ENCODE data around the gene SGK2. TPM values are rescaled to one million over a fixed set of nuclear protein-coding genes. Genes with fewer than 3 reads are reported as not detected.
A peak's percentile ranks its signal among the peaks of the same experiment; 100 is the strongest.

Gene SGK2
- total and polyA plus RNA-seq, 2 of the 13 experiments (the other 11 are each of a cell fraction or from before 2014, with no cell fraction given): 6.2 to 29.4 TPM

DNA sequence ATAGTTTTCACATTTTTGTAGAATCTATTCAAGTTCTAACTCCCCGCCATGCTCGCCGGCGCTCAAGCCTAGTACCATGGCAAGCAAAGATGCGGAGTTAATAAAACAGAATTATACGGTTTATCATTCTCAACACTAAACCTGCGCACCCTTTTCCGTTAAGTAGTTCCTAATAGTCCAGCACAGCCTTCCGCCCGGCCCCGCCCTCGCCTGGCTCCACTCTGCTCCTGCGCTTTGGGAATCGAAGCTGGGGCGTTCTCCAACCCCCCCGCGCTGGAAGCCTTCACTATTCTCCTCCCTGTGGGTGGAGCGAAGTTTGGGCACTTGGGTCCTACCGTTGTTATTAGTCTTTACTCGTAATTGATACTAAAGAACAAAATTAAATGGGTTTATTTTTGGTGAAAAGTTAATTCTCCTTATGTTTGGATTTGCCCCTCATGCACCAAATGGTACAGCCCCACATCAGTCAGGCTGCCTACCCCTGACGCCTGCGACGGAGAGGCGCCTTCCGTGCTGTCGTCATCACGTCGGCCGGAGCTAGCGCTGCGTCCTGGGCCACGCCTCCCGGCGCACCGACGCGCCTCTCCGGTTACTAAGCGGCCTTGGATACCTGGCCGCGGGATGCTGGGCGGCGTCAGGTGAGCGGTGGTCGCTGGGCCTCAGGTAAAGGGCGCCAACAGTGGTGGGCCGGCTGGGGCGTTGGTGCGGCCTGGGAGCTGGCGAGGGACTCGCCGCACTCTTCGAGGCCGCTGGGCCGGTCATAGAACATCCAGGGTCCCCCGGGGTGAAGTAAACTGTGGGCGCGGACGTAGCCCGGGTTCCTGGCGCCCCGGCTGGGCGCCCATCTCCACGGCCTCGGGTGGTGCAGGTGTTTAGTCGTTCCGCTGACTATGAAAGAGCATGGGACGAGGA is 31.8 kb downstream of the SGK2 start, which contains the start of gene IFT52 (continued):
- peak; percentile 53 for TF ChIP-seq ZNF331 (CRISPR knock-in tag; IDR thresholded peaks at IDR 0.05)
- TF ChIP-seq ASH2L (IDR thresholded peaks at IDR 0.05; ENCODE audit: insufficient read length, low read depth, low read length): peak; percentile 98
- TF ChIP-seq ZNF563 (CRISPR knock-in tag; IDR thresholded peaks at IDR 0.05): 0 out of 2 replicates have a peak, but pooled peaks have one; percentile 19
- TF ChIP-seq BHLHE40 (IDR thresholded peaks at IDR 0.05; ENCODE audit: low read length): peak; percentile 96
- TF ChIP-seq HNF4G (IDR thresholded peaks at IDR 0.05; ENCODE audit: borderline replicate concordance, low read depth, low read length): no peak; the same call in 1 of the 2 replicates
- no peak for TF ChIP-seq HNF4G (CRISPR knock-in tag; IDR thresholded peaks at IDR 0.05; ENCODE audit: borderline replicate concordance, low read depth)
- peak; percentile 83 for TF ChIP-seq POGZ (CRISPR knock-in tag; IDR thresholded peaks at IDR 0.05)
- no peak for TF ChIP-seq SMARCC2 (IDR thresholded peaks at IDR 0.05)
- no peak for TF ChIP-seq RELA (CRISPR knock-in tag; IDR thresholded peaks at IDR 0.05)
- peak; percentile 90 for TF ChIP-seq ZFP82 (CRISPR knock-in tag; IDR thresholded peaks at IDR 0.05; ENCODE audit: borderline replicate concordance)
- TF ChIP-seq PHF8 (CRISPR knock-in tag; IDR thresholded peaks at IDR 0.05): peak; percentile 98
- peak; percentile 53 to 88; a peak in 3 of 4 replicates for TF ChIP-seq POLR2A (IDR thresholded peaks at IDR 0.05; ENCODE audit: insufficient read depth in 1 of 2, low read depth in 2 of 2, low read length in 2 of 2)
- no peak for TF ChIP-seq BCL6 (CRISPR knock-in tag; IDR thresholded peaks at IDR 0.05)
- no peak for TF ChIP-seq PAWR (CRISPR knock-in tag; IDR thresholded peaks at IDR 0.05; ENCODE audit: borderline replicate concordance)
- no peak; the same call in 1 of the 2 replicates for TF ChIP-seq REXO4 (CRISPR knock-in tag; IDR thresholded peaks at IDR 0.05; ENCODE audit: borderline replicate concordance)
- peak; percentile 99 for TF ChIP-seq ZNF598 (CRISPR knock-in tag; IDR thresholded peaks at IDR 0.05; ENCODE audit: borderline replicate concordance)
- no peak; the same call in 1 of the 2 replicates for TF ChIP-seq SMAD9 (CRISPR knock-in tag; IDR thresholded peaks at IDR 0.05)
- TF ChIP-seq TCF7L2 (IDR thresholded peaks at IDR 0.05; ENCODE audit: low read depth, low read length): no peak
- TF ChIP-seq, protein P1, sequence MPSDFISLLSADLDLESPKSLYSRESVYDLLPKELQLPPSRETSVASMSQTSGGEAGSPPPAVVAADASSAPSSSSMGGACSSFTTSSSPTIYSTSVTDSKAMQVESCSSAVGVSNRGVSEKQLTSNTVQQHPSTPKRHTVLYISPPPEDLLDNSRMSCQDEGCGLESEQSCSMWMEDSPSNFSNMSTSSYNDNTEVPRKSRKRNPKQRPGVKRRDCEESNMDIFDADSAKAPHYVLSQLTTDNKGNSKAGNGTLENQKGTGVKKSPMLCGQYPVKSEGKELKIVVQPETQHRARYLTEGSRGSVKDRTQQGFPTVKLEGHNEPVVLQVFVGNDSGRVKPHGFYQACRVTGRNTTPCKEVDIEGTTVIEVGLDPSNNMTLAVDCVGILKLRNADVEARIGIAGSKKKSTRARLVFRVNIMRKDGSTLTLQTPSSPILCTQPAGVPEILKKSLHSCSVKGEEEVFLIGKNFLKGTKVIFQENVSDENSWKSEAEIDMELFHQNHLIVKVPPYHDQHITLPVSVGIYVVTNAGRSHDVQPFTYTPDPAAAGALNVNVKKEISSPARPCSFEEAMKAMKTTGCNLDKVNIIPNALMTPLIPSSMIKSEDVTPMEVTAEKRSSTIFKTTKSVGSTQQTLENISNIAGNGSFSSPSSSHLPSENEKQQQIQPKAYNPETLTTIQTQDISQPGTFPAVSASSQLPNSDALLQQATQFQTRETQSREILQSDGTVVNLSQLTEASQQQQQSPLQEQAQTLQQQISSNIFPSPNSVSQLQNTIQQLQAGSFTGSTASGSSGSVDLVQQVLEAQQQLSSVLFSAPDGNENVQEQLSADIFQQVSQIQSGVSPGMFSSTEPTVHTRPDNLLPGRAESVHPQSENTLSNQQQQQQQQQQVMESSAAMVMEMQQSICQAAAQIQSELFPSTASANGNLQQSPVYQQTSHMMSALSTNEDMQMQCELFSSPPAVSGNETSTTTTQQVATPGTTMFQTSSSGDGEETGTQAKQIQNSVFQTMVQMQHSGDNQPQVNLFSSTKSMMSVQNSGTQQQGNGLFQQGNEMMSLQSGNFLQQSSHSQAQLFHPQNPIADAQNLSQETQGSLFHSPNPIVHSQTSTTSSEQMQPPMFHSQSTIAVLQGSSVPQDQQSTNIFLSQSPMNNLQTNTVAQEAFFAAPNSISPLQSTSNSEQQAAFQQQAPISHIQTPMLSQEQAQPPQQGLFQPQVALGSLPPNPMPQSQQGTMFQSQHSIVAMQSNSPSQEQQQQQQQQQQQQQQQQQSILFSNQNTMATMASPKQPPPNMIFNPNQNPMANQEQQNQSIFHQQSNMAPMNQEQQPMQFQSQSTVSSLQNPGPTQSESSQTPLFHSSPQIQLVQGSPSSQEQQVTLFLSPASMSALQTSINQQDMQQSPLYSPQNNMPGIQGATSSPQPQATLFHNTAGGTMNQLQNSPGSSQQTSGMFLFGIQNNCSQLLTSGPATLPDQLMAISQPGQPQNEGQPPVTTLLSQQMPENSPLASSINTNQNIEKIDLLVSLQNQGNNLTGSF (CRISPR knock-in tag; IDR thresholded peaks at IDR 0.05): no peak; the same call in 1 of the 2 replicates
- no peak for TF ChIP-seq ZNF749 (CRISPR knock-in tag; IDR thresholded peaks at IDR 0.05; ENCODE audit: borderline replicate concordance)
- peak; percentile 35; the same call in 1 of the 2 replicates for TF ChIP-seq ELF3 (CRISPR knock-in tag; IDR thresholded peaks at IDR 0.05)
- TF ChIP-seq, protein P2, sequence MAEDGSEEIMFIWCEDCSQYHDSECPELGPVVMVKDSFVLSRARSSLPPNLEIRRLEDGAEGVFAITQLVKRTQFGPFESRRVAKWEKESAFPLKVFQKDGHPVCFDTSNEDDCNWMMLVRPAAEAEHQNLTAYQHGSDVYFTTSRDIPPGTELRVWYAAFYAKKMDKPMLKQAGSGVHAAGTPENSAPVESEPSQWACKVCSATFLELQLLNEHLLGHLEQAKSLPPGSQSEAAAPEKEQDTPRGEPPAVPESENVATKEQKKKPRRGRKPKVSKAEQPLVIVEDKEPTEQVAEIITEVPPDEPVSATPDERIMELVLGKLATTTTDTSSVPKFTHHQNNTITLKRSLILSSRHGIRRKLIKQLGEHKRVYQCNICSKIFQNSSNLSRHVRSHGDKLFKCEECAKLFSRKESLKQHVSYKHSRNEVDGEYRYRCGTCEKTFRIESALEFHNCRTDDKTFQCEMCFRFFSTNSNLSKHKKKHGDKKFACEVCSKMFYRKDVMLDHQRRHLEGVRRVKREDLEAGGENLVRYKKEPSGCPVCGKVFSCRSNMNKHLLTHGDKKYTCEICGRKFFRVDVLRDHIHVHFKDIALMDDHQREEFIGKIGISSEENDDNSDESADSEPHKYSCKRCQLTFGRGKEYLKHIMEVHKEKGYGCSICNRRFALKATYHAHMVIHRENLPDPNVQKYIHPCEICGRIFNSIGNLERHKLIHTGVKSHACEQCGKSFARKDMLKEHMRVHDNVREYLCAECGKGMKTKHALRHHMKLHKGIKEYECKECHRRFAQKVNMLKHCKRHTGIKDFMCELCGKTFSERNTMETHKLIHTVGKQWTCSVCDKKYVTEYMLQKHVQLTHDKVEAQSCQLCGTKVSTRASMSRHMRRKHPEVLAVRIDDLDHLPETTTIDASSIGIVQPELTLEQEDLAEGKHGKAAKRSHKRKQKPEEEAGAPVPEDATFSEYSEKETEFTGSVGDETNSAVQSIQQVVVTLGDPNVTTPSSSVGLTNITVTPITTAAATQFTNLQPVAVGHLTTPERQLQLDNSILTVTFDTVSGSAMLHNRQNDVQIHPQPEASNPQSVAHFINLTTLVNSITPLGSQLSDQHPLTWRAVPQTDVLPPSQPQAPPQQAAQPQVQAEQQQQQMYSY (CRISPR knock-in tag; IDR thresholded peaks at IDR 0.05): peak; percentile 19; the same call in 1 of the 2 replicates

All from HepG2 (cell line).